ENCODE data around the gene OR10Z1. TPM values are rescaled to one million over a fixed set of nuclear protein-coding genes. Genes with fewer than 3 reads are reported as not detected.

The OR10Z1 gene
- total RNA-seq, 1 experiment from 2014 or later, result not detected

DNA sequence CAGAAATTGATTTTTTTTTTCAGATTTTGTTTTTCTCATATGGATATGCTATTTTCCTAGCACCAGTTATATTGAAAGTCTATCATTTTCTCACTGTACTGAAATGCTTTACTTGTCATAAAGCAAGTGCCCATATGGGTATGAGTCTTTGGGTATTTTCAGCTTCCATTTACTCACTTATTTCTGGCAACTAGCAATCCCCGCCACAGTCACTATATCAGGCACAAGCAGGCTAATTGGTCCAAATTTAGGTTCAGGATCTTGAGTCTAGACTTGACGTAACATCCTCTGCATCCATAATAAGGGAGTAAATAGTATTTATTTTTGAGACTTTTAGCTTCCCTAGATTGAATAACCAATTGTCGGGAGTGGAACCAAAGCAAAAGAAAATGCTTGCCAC, 27.5 kb upstream of the OR10Z1 start (continued):
- TF ChIP-seq, protein P1, sequence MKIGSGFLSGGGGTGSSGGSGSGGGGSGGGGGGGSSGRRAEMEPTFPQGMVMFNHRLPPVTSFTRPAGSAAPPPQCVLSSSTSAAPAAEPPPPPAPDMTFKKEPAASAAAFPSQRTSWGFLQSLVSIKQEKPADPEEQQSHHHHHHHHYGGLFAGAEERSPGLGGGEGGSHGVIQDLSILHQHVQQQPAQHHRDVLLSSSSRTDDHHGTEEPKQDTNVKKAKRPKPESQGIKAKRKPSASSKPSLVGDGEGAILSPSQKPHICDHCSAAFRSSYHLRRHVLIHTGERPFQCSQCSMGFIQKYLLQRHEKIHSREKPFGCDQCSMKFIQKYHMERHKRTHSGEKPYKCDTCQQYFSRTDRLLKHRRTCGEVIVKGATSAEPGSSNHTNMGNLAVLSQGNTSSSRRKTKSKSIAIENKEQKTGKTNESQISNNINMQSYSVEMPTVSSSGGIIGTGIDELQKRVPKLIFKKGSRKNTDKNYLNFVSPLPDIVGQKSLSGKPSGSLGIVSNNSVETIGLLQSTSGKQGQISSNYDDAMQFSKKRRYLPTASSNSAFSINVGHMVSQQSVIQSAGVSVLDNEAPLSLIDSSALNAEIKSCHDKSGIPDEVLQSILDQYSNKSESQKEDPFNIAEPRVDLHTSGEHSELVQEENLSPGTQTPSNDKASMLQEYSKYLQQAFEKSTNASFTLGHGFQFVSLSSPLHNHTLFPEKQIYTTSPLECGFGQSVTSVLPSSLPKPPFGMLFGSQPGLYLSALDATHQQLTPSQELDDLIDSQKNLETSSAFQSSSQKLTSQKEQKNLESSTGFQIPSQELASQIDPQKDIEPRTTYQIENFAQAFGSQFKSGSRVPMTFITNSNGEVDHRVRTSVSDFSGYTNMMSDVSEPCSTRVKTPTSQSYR (CRISPR knock-in tag; IDR thresholded peaks at IDR 0.05), result no peak

DNA sequence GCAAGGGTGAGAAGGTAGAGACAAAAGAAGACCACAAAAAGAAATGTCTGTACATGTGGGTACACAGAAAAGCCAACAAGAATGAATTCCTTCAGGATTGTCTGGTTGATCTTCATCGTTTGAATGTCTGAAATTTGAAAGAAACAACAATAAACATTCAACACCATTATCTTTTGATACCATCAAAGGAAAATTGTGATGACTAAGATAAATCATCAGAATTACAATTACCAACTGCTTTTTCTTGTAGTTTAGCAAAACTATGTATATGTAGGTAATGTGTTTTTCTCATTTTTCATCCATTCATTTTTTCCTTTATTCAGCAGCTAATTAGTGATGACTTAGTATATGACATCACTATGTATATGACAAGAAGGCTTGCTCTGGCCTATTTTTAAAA, 25.3 kb upstream of the OR10Z1 start, which contains the start of gene OR10X1:
Gene OR10X1 (minus strand): TSS at position 167 of the 400 bp plus-strand sequence. CDS start 0 bp downstream, at position 167.
- H3K4me3 Mint-ChIP-seq, result no peak within 1 kb of the TSS
- DNase-seq (ENCODE audit: low spot score) (no peak), ATAC-seq (no peak)
- no peaks in the 10 kb centered on the region for H3K9me3 Mint-ChIP-seq
- H3K4me1 Mint-ChIP-seq, result no peaks in the 10 kb centered on the region
- CTCF ChIA-PET, result no interaction called here
- no peak within 1 kb of the TSS for H3K27ac Mint-ChIP-seq
- TF ChIP-seq, protein P2, sequence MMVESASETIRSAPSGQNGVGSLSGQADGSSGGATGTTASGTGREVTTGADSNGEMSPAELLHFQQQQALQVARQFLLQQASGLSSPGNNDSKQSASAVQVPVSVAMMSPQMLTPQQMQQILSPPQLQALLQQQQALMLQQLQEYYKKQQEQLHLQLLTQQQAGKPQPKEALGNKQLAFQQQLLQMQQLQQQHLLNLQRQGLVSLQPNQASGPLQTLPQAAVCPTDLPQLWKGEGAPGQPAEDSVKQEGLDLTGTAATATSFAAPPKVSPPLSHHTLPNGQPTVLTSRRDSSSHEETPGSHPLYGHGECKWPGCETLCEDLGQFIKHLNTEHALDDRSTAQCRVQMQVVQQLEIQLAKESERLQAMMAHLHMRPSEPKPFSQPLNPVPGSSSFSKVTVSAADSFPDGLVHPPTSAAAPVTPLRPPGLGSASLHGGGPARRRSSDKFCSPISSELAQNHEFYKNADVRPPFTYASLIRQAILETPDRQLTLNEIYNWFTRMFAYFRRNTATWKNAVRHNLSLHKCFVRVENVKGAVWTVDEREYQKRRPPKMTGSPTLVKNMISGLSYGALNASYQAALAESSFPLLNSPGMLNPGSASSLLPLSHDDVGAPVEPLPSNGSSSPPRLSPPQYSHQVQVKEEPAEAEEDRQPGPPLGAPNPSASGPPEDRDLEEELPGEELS (CRISPR knock-in tag; IDR thresholded peaks at IDR 0.05), result no peak
- TF ChIP-seq, protein P3, sequence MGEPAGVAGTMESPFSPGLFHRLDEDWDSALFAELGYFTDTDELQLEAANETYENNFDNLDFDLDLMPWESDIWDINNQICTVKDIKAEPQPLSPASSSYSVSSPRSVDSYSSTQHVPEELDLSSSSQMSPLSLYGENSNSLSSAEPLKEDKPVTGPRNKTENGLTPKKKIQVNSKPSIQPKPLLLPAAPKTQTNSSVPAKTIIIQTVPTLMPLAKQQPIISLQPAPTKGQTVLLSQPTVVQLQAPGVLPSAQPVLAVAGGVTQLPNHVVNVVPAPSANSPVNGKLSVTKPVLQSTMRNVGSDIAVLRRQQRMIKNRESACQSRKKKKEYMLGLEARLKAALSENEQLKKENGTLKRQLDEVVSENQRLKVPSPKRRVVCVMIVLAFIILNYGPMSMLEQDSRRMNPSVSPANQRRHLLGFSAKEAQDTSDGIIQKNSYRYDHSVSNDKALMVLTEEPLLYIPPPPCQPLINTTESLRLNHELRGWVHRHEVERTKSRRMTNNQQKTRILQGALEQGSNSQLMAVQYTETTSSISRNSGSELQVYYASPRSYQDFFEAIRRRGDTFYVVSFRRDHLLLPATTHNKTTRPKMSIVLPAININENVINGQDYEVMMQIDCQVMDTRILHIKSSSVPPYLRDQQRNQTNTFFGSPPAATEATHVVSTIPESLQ (CRISPR knock-in tag; IDR thresholded peaks at IDR 0.05), result no peak
- TF ChIP-seq JAZF1 (CRISPR knock-in tag; IDR thresholded peaks at IDR 0.05), result no peak
- TF ChIP-seq HMGA2 (CRISPR knock-in tag; IDR thresholded peaks at IDR 0.05), result no peak
- TF ChIP-seq ZNF121 (CRISPR knock-in tag; IDR thresholded peaks at IDR 0.05), result no peak
- no peak for TF ChIP-seq NR3C1 (CRISPR knock-in tag; conservative IDR thresholded peaks at IDR 0.05; ENCODE audit: low read depth)
- no peak for TF ChIP-seq ELF4 (CRISPR knock-in tag; IDR thresholded peaks at IDR 0.05; ENCODE audit: low read depth)
- no peak for TF ChIP-seq RORB (CRISPR knock-in tag; IDR thresholded peaks at IDR 0.05)
- no peaks in the 10 kb centered on the region for H3K36me3 Mint-ChIP-seq
- H3K27me3 Mint-ChIP-seq (ENCODE audit: low read depth), result no peaks in the 10 kb centered on the region
- POLR2A ChIA-PET, result no interaction called here

DNA sequence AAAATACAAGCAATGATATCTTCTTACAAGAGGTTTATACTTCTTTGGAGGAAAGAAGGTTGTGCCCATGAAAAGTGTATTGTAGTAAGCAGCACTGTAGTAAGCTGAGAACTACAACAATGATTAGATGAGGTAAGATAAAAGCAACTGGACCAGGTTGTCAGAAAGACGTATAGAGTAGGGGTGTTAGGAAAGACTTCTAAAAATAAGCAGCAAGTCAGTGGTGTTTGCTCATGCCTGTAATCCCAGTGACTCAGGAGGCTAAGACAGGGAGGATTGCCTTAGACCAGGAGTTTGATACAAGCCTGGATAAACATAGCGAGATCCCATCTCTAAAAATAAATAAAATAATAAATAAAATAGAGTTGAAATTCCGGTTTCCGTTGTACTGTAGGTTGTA, 21.1 kb upstream of the OR10Z1 start:
- no peaks in the 10 kb centered on the region for H3K4me1 Mint-ChIP-seq
- H3K36me3 Mint-ChIP-seq, result peaks cover 14% of the 10 kb centered on the region
- H3K4me3 Mint-ChIP-seq, result no peak overlapping the region
- POLR2A ChIA-PET, result no interaction called here
- CTCF ChIA-PET, result no interaction called here
- DNase-seq (ENCODE audit: low spot score) (no peak), ATAC-seq (no peak)
- no peak for TF ChIP-seq HMGA2 (CRISPR knock-in tag; IDR thresholded peaks at IDR 0.05)
- TF ChIP-seq TCF7 (CRISPR knock-in tag; IDR thresholded peaks at IDR 0.05; ENCODE audit: low read depth), result no peak
- TF ChIP-seq ZNF263 (CRISPR knock-in tag; IDR thresholded peaks at IDR 0.05; ENCODE audit: low read depth), result no peak
- H3K9me3 Mint-ChIP-seq, result peaks cover 21% of the 10 kb centered on the region
- H3K27me3 Mint-ChIP-seq (ENCODE audit: low read depth), result no peaks in the 10 kb centered on the region
- no peak overlapping the region for H3K27ac Mint-ChIP-seq

DNA sequence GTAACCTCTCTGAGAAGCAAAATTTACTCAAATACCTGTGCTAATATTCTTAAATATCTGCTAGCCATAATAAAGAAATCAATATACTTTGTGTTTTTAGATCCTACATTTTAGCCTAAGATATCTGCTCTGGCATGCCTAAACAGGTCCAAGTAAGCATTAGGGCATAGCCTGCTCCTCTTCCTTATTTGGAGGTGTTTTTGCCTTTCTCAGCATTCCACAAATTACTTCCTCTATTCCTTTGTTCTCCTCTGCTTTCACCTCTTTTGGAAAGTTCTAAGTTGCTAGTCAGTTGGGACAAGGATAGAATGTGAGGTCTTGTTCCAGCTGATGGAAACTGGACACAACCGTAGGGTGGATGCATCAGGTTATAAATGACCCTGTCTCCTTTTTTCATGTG, 18.1 kb upstream of the OR10Z1 start:
- H3K36me3 Mint-ChIP-seq, result peaks cover 14% of the 10 kb centered on the region
- H3K27ac Mint-ChIP-seq, result no peak overlapping the region
- no peaks in the 10 kb centered on the region for H3K4me1 Mint-ChIP-seq
- no peak overlapping the region for H3K4me3 Mint-ChIP-seq
- H3K27me3 Mint-ChIP-seq (ENCODE audit: low read depth), result no peaks in the 10 kb centered on the region
- ATAC-seq (no peak; the same call in 1 of the 2 replicates), DNase-seq (ENCODE audit: low spot score) (no peak)
- ChIA-PET CTCF (no interaction called here), POLR2A (no interaction called here)
- H3K9me3 Mint-ChIP-seq, result peaks cover 26% of the 10 kb centered on the region
- TF ChIP-seq, protein P2 (CRISPR knock-in tag; IDR thresholded peaks at IDR 0.05), result no peak
- TF ChIP-seq, protein P4, sequence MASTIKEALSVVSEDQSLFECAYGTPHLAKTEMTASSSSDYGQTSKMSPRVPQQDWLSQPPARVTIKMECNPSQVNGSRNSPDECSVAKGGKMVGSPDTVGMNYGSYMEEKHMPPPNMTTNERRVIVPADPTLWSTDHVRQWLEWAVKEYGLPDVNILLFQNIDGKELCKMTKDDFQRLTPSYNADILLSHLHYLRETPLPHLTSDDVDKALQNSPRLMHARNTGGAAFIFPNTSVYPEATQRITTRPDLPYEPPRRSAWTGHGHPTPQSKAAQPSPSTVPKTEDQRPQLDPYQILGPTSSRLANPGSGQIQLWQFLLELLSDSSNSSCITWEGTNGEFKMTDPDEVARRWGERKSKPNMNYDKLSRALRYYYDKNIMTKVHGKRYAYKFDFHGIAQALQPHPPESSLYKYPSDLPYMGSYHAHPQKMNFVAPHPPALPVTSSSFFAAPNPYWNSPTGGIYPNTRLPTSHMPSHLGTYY (CRISPR knock-in tag; IDR thresholded peaks at IDR 0.05), result no peak
- no peak for TF ChIP-seq GRHL2 (CRISPR knock-in tag; IDR thresholded peaks at IDR 0.05; ENCODE audit: insufficient replicate concordance, severe bottlenecking)
- TF ChIP-seq ELF4 (CRISPR knock-in tag; IDR thresholded peaks at IDR 0.05; ENCODE audit: low read depth), result no peak
- no peak for TF ChIP-seq FOXK1 (CRISPR knock-in tag; IDR thresholded peaks at IDR 0.05)
- TF ChIP-seq ZNF671 (CRISPR knock-in tag; IDR thresholded peaks at IDR 0.05), result no peak
- TF ChIP-seq, protein P5, sequence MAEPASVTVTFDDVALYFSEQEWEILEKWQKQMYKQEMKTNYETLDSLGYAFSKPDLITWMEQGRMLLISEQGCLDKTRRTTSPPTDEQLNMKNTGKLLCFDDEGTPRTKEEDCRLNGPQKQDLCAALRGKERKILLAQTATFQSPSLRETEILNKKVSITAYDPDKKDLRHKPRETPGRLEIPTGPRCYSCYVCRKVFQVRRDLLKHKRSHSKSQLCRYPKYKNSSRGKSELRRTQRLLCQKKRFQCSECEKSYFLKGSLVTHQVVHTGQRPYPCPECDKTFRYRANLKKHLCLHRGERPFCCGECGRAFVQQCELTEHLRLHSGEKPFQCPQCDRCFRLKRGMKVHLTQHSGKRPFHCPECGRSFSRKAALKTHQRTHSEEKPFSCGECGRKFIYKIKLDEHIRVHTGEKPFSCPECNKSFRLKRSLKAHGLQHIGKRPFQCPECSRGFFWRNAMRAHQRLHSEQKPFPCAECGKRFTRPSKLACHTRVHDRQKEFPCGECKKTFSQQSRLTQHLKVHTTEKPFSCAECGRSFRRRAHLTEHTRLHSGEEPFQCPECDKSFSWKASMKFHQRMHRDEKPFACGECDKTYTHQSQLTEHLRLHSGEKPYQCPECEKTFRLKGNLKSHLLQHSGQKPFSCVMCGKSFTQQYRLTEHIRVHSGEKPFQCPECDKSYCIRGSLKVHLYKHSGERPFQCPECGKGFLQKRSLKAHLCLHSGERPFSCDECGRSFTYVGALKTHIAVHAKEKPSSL (CRISPR knock-in tag; conservative IDR thresholded peaks at IDR 0.05), result no peak
- no peak for TF ChIP-seq NFYB (CRISPR knock-in tag; conservative IDR thresholded peaks at IDR 0.05; ENCODE audit: low read depth)
